OCI-LY1 (cell line): ENCODE measurements around the gene TBC1D10A.

ENCODE experiments used
- EZH2 ChIP-seq: fragments of 200-600 bp; sonication (generic), shearing (Covaris generic); IDR thresholded peaks from 2 replicates; pipeline ENCODE4 v1.8.0; 2017; ENCODE audit warnings: borderline replicate concordance, mixed run types, mild to moderate bottlenecking, antibody characterized with exemption, low read length, moderate library complexity, mixed read lengths
- TF ChIP-seq, protein P1 (sequence below): fragments of 200-600 bp; sonication (generic), shearing (Covaris generic); IDR thresholded peaks from 2 replicates; pipeline ENCODE4 v1.5.1; 2017; ENCODE audit warnings: mild to moderate bottlenecking, antibody characterized with exemption, low read length, moderate library complexity, mixed read lengths

DNA sequence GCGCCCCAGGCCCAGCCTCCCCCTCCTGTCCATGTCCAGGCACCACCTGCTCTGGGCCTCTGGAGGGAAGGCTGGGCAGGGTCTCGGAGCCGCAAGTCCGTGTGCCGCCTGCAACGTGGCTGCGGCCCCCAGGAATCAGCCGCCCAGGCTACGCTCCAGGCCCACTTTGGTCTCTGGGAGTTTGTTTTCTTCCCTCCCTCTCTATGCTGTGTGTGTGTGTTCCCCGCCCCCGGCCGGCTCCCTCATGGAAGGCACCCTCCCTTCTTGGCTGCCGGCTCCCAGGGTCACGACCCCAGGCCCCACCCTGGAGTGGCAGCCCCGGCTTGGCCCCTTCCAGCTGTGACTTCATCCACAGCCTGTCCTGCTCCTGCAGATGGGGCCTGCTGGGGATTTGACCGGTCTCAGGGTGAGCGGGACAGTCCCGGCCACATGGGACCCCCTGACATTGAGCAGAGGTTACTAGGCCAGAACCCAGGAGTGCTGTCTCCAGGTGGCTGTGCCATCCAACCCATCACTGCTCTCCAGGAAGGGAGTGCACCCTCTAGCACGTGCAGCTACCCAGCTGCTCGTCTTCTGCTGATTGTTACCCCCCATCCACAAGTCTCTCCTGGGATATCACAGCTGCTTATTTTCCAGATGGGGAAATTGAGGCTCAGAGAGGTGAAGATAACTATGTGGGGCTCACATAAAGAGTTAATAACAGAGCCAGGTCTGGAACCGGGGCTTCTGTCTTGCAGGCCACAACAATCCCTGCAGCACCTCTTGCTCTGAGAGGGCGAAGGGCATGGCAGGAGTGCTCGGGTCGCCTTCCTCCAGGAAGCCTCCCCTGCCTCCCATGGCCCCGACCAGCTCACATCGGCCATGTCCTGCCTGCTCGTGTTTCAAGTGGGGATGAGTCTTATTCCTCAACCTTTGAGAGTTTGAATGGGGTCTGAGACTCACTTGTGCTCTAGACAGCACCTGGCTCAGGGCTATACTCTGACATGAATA, 77.4 kb downstream of the TBC1D10A start:
- TF ChIP-seq, protein P1, sequence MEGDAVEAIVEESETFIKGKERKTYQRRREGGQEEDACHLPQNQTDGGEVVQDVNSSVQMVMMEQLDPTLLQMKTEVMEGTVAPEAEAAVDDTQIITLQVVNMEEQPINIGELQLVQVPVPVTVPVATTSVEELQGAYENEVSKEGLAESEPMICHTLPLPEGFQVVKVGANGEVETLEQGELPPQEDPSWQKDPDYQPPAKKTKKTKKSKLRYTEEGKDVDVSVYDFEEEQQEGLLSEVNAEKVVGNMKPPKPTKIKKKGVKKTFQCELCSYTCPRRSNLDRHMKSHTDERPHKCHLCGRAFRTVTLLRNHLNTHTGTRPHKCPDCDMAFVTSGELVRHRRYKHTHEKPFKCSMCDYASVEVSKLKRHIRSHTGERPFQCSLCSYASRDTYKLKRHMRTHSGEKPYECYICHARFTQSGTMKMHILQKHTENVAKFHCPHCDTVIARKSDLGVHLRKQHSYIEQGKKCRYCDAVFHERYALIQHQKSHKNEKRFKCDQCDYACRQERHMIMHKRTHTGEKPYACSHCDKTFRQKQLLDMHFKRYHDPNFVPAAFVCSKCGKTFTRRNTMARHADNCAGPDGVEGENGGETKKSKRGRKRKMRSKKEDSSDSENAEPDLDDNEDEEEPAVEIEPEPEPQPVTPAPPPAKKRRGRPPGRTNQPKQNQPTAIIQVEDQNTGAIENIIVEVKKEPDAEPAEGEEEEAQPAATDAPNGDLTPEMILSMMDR, result no peak
- no peak for TF ChIP-seq EZH2
